Hepatocyte (in vitro differentiated cells): Measurements from ENCODE around the gene RNF213. TPM values are rescaled to one million over a fixed set of nuclear protein-coding genes. Genes with fewer than 3 reads are reported as not detected.

Source experiments
- DNase-seq: peaks from one replicate; pipeline ENCODE4 v3.0.0-alpha.2; 2016; ENCODE audit warnings: low spot score
- H2AFZ ChIP-seq: fragments of 200-600 bp; sonication (generic); 2 replicates; pipeline ENCODE4 v1.6.0; 2016; ENCODE audit warnings: antibody characterized with exemption, mild to moderate bottlenecking
- H3K27ac ChIP-seq: fragments of 200-600 bp; sonication (generic); 2 replicates; pipeline ENCODE4 v1.5.1; 2016; ENCODE audit warnings: mild to moderate bottlenecking
- H3K27me3 ChIP-seq: fragments of 200-600 bp; sonication (generic); 2 replicates; pipeline ENCODE4 v1.6.1; 2016
- H3K36me3 ChIP-seq: fragments of 200-600 bp; sonication (generic); replicated peaks from 2 replicates; pipeline ENCODE4 v1.5.1; 2016; ENCODE audit warnings: low read depth; ENCODE audit not compliant: insufficient read depth
- H3K4me1 ChIP-seq: fragments of 200-600 bp; sonication (generic); 2 replicates; pipeline ENCODE4 v1.5.1; 2016; ENCODE audit warnings: mild to moderate bottlenecking, moderate library complexity; ENCODE audit not compliant: insufficient read depth
- H3K4me2 ChIP-seq: fragments of 200-600 bp; sonication (generic); 2 replicates; pipeline ENCODE4 v1.6.0; 2016
- H3K4me3 ChIP-seq: fragments of 200-600 bp; sonication (generic); 2 replicates; pipeline ENCODE4 v1.5.1; 2016; ENCODE audit warnings: mild to moderate bottlenecking
- H3K79me2 ChIP-seq: fragments of 200-600 bp; sonication (generic); 2 replicates; pipeline ENCODE4 v1.6.0; 2017; ENCODE audit warnings: mild to moderate bottlenecking
- H3K9me2 ChIP-seq: fragments of 200-600 bp; sonication (generic); replicated peaks from 2 replicates; pipeline ENCODE4 v1.6.0; 2017; ENCODE audit warnings: mild to moderate bottlenecking; ENCODE audit not compliant: insufficient read depth
- H3K9me3 ChIP-seq: fragments of 200-600 bp; sonication (generic); 2 replicates; pipeline ENCODE4 v1.5.1; 2016; ENCODE audit warnings: low read depth, mild to moderate bottlenecking
- H4K20me1 ChIP-seq: fragments of 200-600 bp; sonication (generic); 2 replicates; pipeline ENCODE4 v1.6.0; 2016; ENCODE audit warnings: mild to moderate bottlenecking; ENCODE audit not compliant: insufficient read depth, poor library complexity, severe bottlenecking
- EZH2 ChIP-seq: fragments of 200-600 bp; sonication (generic); IDR thresholded peaks from 2 replicates; pipeline ENCODE4 v1.6.1; 2016; ENCODE audit warnings: antibody characterized with exemption, mild to moderate bottlenecking, borderline replicate concordance
- EZH2phosphoT487 ChIP-seq: fragments of 200-600 bp; sonication (generic); IDR thresholded peaks from one replicate; pipeline ENCODE4 v1.6.1; 2018; ENCODE audit warnings: antibody characterized with exemption, mild to moderate bottlenecking, low read depth, moderate library complexity; ENCODE audit not compliant: unreplicated experiment, severe bottlenecking
- WGBS: methylation state at CpG from one replicate; pipeline ENCODE4 v1.1.6; 2016; ENCODE audit warnings: low lambda C conversion rate; ENCODE audit errors: missing lambda C conversion rate; 5-methylcytosine and 5-hydroxymethylcytosine counted together
- polyA plus RNA-seq: library from polyadenylated mRNA; unstranded; fragments of >200 nt; fragmentation: Nextera tagmentation; extraction: Ambion mirVana; gene quantifications from 2 replicates; pipeline ENCODE4 v1.2.1, GENCODE V29; 2016
- total RNA-seq: library from RNA; depleted of rRNA; stranded (reverse); fragments of >200 nt; gene quantifications from 2 replicates; pipeline ENCODE4 v1.2.3, GENCODE V29; 2014
- TF ChIP-seq, protein P1 (sequence below): fragments of 200-600 bp; sonication (generic); IDR thresholded peaks from 2 replicates; pipeline ENCODE4 v1.5.1; 2016; ENCODE audit warnings: antibody characterized with exemption, mild to moderate bottlenecking; ENCODE audit not compliant: poor library complexity

The RNF213 gene
- total and polyA plus RNA-seq, 2 experiments from 2014 or later = 21.1 to 57.4 TPM

DNA sequence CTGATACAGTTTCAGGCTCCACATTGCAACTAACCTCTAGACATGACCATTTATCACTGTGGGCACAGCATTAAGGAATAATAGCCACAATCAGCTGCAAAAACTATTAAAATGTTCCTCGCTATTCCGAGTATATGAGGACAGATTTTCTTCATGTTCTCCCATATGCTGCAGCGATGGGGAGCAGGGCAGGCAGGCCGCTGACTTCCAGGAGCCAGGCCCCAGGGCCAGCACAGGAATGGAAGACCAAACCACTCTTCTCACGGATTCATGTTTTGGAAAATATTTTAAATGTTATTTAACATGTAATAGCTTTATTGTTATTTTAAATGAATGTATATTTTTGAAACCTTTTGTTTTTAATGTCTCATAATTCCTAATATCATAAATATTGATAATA, 110.5 kb downstream of the RNF213 start:
- H4K20me1 ChIP-seq = no peaks in the 10 kb centered on the region
- H3K27ac ChIP-seq = no peak overlapping the region
- H3K9me2 ChIP-seq = no peaks in the 10 kb centered on the region
- no peak overlapping the region for H3K4me3 ChIP-seq
- TF ChIP-seq EZH2 (no peak), EZH2phosphoT487 (no peak)
- TF ChIP-seq, protein P1, sequence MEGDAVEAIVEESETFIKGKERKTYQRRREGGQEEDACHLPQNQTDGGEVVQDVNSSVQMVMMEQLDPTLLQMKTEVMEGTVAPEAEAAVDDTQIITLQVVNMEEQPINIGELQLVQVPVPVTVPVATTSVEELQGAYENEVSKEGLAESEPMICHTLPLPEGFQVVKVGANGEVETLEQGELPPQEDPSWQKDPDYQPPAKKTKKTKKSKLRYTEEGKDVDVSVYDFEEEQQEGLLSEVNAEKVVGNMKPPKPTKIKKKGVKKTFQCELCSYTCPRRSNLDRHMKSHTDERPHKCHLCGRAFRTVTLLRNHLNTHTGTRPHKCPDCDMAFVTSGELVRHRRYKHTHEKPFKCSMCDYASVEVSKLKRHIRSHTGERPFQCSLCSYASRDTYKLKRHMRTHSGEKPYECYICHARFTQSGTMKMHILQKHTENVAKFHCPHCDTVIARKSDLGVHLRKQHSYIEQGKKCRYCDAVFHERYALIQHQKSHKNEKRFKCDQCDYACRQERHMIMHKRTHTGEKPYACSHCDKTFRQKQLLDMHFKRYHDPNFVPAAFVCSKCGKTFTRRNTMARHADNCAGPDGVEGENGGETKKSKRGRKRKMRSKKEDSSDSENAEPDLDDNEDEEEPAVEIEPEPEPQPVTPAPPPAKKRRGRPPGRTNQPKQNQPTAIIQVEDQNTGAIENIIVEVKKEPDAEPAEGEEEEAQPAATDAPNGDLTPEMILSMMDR = no peak
- no peak for DNase-seq
- no peaks in the 10 kb centered on the region for H3K4me1 ChIP-seq
- WGBS = 96% methylated on average over 5 of the region's 5 CpGs
- H3K4me2 ChIP-seq = no peak overlapping the region
- no peak overlapping the region for H2AFZ ChIP-seq
- no peaks in the 10 kb centered on the region for H3K79me2 ChIP-seq
- H3K9me3 ChIP-seq = no peaks in the 10 kb centered on the region
- no peaks in the 10 kb centered on the region for H3K27me3 ChIP-seq
- no peaks in the 10 kb centered on the region for H3K36me3 ChIP-seq

DNA sequence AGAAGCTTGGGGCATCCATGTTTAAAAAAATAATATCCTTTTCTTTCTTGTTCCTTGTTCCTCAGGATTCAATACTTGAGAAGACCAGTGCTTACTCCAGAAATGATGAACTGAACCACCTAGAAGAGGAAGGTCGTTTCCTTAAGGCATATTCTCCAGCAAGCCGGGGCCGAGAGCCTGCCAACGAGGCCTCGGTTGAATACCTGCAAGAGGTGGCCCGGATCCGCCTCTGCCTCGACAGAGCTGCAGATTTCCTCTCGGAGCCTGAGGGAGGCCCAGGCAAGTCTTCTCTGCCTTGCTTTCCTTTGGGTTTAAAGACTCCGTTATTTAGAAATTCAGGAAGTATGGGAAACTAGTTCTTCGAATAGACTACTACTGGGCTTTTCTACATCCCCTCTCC, 111.8 kb downstream of the RNF213 start:
- Histone ChIP-seq H3K4me1 (no peaks in the 10 kb centered on the region), H3K79me2 (no peaks in the 10 kb centered on the region), H3K9me2 (no peaks in the 10 kb centered on the region), H3K27ac (no peak overlapping the region), H2AFZ (no peak overlapping the region), H4K20me1 (no peaks in the 10 kb centered on the region), H3K9me3 (no peaks in the 10 kb centered on the region), H3K4me3 (no peak overlapping the region), H3K4me2 (no peak overlapping the region), H3K27me3 (no peaks in the 10 kb centered on the region), H3K36me3 (no peaks in the 10 kb centered on the region)
- no peak for DNase-seq
- WGBS = 95% methylated on average over 11 of the region's 11 CpGs
- TF ChIP-seq, protein P1 = no peak
- no peak for TF ChIP-seq EZH2
- no peak for TF ChIP-seq EZH2phosphoT487

DNA sequence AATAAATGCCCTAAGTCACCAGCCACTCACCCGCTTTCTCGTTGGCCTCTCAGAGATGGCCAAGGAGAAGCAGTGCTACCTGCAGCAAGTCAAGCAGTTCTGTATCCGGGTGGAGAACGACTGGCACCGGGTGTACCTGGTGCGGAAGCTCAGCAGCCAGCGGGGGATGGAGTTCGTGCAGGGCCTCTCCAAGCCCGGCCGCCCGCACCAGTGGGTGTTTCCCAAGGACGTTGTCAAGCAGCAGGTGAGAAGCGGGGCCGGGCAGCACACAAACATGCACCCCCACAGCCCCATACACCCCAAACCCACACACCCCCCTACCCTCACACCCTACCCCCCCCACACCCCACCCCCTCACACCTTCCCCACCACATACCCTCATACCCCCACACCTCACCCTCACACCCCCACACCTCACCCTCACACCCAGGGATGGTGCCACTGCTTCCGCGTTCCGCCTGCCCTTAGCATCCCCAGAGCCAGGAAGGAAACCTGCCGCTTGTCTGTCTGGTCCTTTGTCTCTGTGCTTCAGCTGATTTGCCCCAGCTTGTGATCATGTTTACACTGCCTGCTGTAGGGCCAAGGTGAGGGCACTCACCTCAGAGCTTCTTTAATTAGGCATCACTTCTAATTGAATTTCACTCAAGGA, 112.4 kb downstream of the RNF213 start:
- Histone ChIP-seq H3K4me3 (no peak overlapping the region), H4K20me1 (no peaks in the 10 kb centered on the region), H3K27ac (no peak overlapping the region), H3K4me1 (no peaks in the 10 kb centered on the region), H2AFZ (no peak overlapping the region), H3K9me2 (no peaks in the 10 kb centered on the region), H3K79me2 (no peaks in the 10 kb centered on the region), H3K4me2 (no peak overlapping the region), H3K36me3 (no peaks in the 10 kb centered on the region), H3K27me3 (no peaks in the 10 kb centered on the region), H3K9me3 (no peaks in the 10 kb centered on the region)
- 95% methylated on average over 16 of the region's 18 CpGs for WGBS
- no peak for DNase-seq
- no peak for TF ChIP-seq EZH2
- TF ChIP-seq, protein P1 = no peak
- TF ChIP-seq EZH2phosphoT487 = no peak
